IPS DF 4.7 (cell line): ENCODE results near the gene TRAF5.

Source experiments
- DNase-seq: peaks from one replicate; pipeline ENCODE4 v3.0.0-alpha.2; 2013; ENCODE audit warnings: low spot score; ENCODE audit errors: extremely low read depth

Gene TRAF5

GRCh38 chr1:211327346-211327921, 801 bp downstream of the TRAF5 start:
- no peak for DNase-seq

DNA sequence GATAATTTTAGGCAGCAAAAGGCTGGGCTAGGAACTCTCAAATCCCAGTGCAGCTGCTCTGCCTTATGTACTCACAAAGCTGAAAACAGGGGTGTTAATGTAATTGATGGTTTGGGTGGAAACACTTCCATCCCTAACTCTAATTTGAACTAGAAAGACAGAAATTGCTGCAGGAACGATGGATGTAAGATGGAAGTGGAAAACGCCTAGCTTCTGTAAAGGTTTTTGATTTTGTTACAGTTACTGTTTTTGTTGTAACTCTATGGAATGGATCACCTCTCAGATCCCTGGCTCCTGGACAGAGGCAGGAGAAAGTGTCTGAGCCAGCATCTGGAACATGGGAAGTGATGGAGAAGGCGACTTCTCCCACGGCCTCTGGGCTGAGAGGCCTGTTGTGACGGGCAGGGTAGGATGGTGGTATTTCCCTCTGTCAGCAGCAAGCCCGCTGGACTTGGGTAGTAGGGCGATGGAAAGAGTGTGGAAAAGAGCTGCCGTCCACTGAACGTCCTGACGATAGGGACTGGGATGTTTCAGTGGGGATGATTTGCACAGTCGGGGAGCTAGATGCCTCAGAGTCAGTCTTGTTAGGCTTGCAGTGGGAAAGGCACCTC, 1.6 kb downstream of the TRAF5 start:
- no peak for DNase-seq

DNA sequence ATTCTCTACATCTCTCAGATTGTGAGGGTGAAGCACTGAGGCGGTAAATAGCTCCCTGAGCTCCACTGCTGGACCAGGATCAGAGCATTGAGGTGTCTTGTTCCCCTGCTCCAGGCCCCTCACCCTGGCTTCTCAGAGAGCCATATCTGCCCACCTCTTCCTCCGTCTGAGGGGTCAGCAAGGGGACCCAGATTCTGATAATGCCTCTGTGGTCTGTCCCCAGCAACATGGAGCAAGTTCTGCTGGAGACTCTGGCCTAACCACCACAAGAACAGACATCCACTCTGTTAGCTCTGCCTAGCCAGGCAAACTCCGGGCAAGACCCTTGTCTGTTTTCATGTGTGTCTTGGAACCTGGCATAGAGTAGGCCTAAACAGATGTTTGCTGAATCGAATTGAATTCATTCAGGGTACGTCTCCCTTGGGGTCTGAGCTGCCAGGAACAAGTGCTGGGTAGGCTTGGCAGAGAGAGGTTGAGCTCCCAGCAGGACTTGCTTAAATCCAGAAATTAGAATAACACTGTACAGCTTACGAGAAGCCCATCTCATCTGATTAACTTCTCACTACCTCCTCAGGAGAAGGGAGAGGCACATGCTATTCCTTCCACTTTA, 2.3 kb downstream of the TRAF5 start:
- no peak for DNase-seq

DNA sequence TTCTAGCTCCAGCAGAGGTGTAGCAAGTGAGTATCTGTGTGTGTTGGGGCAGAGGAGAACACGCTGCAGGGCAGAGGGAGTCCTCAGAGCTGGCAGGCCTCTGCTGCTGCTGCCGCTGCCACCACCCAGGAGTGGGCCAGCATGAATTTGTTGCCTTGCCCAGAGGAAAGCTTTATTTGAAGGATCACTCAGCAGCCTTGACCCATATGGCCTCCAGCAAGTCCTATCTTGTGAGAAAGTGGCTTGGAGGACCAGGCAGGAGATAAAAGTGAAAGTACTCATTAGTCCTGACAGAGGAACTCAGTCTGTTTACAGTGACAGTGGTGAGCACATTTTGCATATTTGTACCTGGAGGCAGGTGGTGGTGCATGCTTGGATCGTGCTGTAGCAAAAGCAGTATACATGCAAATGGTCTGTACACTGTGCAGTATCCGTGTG, 3.1 kb downstream of the TRAF5 start:
- DNase-seq: no peak

GRCh38 chr1:211330282-211330936, 3.8 kb downstream of the TRAF5 start:
- DNase-seq: no peak

GRCh38 chr1:211331011-211331709, 4.5 kb downstream of the TRAF5 start:
- DNase-seq: no peak

DNA sequence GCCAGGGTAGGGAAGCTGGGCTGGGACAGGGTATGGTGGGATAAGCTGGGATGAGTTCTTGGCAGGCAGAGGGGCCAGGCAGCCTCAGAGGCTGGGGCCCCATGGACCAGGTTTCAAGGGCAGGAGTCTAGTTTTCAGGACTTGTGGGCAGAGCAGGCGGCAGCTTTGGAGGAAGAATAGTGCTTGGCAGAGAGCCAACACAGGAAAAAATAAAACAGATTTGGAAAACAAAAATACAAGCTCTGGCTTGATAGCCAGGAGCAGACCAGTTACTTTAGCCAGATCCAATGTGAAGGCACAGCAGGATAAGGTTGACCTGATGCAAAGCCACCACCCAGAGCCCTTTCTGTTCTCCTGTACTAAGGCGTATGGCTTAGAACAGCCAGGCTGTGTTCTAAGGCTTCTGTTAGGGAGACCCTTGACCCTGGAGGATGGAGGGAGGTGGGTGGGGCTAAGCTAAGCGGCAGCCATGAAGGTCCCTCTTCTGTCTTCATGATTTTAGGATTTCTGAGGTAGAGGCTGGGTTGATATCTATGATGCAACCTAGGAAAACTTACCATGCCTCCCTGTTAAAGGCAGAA, 5.5 kb downstream of the TRAF5 start:
- no peak for DNase-seq

DNA sequence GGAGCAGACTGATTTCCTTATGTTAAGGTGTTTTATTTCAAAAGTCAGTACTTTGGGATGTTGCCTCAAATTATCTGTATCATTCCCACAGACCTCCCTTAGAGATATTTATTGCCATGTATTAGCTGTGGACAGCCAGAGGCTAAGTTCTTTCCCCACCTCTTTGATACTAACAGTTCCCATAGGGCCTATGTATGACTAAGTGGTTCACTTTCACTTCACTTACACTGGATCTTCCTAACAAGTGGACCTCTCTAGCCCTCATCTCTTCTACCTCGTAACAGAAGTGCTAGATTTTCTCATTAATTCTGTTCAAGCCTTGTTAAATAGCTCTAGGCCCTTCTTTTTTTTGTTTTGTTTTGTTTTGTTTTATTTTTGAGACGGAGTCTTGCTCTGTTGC, 6.2 kb downstream of the TRAF5 start:
- no peak for DNase-seq

- DNase-seq: no peak
Measured at GRCh38 chr1:211333906-211334305, 7.3 kb downstream of the TRAF5 start.

- DNase-seq: no peak
Measured at GRCh38 chr1:211334986-211335385, 8.4 kb downstream of the TRAF5 start.

DNA sequence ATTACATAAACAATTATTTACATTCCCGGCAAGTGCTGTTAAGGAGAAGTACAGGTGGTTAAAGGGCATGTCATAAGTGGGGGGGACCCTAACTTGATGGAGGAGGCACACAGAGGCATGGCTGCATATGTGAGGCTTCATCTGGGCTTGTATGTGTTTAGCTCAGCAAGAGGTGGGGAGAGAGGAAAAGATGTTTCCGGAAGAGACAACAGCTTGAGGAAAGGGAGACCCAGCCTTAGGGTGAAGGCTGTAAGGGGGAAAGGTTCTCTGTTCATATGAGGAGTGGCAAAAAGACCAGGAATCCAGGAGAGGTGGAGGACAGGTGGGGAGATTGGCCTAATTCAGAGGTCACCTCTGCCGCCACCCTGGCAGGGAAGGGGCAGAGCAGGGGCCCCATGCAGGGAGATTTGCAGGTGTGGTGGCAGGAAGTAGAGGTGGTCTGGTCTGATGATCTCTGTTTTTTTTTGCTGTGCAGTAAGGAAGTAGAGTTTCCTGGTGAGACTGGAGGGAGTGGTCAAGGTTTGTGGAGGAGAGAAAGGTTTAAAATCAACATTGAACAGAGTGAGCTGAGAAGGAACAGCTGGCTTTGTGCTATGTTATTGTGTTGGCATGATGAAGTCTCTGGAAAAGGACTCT, 9.0 kb downstream of the TRAF5 start:
- no peak for DNase-seq

GRCh38 chr1:211336161-211336560, 9.5 kb downstream of the TRAF5 start:
- DNase-seq: no peak

GRCh38 chr1:211336775-211337174, 10.1 kb downstream of the TRAF5 start:
- DNase-seq: no peak

- DNase-seq: no peak
Measured at GRCh38 chr1:211337430-211338223, 11.0 kb downstream of the TRAF5 start.

- DNase-seq: no peak
Measured at GRCh38 chr1:211338224-211338620, 11.6 kb downstream of the TRAF5 start.

GRCh38 chr1:211339631-211340041, 13.0 kb downstream of the TRAF5 start:
- DNase-seq: no peak

DNA sequence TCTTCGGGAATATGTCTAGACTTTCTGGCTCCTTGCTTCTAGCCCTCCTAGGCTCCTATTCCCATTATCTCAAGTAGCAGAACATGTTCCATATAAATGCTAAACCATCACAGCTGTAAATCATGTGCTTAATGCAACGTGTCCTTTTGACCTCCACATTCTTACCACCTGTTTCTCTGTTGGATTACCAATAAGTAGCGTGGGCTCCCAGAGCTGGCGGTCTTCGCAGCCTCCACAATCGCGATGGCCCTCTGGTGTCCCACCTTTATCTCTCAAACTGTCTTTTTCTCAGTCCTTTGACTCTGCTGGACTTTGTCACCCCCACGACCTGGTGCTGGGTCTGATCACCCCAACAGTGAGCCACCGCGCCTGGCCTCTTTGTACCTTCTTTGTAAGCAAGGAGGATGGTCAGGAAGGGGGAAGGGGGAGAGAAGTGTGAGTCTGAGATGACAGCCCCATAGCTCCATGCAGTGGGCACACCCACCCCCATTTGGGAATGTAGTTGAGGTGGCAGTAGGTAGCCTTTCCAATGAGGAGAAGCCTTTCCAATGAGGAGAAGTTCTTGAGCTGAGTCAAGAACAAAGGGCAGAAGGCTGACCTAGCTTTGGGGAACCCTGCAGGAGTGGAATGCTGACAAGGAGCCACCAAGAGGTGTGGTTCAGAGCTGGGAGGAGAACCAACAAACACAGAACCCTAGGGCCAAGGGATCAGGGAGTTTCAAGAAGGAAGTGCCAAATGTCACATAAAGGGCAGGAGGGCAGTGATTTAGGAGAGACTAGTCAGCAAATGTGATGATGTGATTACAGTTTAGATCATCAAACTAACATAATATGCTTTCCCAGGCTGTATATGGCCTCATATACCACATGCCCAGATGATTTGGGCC, 14.2 kb downstream of the TRAF5 start:
- no peak for DNase-seq

GRCh38 chr1:211341999-211342398, 15.4 kb downstream of the TRAF5 start:
- DNase-seq: no peak

DNA sequence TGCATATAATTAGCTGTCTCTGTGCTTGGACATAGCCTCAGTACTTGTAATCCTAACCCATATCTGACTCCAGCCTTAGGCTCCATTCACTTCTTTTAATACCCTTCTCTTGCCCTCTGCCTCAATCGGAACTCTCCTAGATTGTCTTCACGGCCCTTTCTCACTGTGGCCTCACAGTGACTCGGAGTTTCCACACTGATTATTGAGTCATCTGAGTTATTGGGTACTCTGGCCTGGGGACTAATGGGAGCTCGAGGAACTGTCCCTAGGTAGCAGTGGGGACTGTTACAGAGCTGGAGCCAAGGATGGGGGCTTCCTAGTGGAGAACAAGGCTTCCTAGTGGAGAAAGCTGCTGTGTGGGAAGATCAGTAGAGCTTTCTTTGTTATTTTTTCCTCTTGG, 17.0 kb downstream of the TRAF5 start:
- no peak for DNase-seq
